Measurements from ENCODE around the gene CAMK1D. TPM values are rescaled to one million over a fixed set of nuclear protein-coding genes. Genes with fewer than 3 reads are reported as not detected.

The CAMK1D gene
- total and polyA plus RNA-seq, 10 of the 15 experiments (the other 5 are each of a cell fraction or from before 2014, with no cell fraction given) = 2.1 to 35.5 (median 14.7) TPM

GRCh38 chr10:12470719-12471118 lies 121.4 kb downstream of the CAMK1D start:
- intact Hi-C loops (cut with micrococcal nuclease; ENCODE audit: unreplicated experiment) = no loop called here
- H3K4me2 ChIP-seq (ENCODE audit: control insufficient read depth, insufficient read depth) = no peak overlapping the region
- H3K4me1 ChIP-seq (ENCODE audit: control insufficient read depth, insufficient read depth, low read length) = peaks cover 17% of the 10 kb centered on the region
- no peak overlapping the region for H2AFZ ChIP-seq (ENCODE audit: control insufficient read depth, low read depth, low read length)
- no peaks in the 10 kb centered on the region for H4K20me1 ChIP-seq (ENCODE audit: control insufficient read depth, insufficient read depth)
- no peaks in the 10 kb centered on the region for H3K36me3 ChIP-seq (ENCODE audit: control insufficient read depth in 2 of 2, insufficient read depth in 2 of 2, low read length in 1 of 2)
- WGBS (ENCODE audit: insufficient coverage, insufficient replicate concordance, low lambda C conversion rate, missing lambda C conversion rate) = 91% methylated on average over 10 of the region's 10 CpGs
- no peak overlapping the region for H3K9ac ChIP-seq (ENCODE audit: control insufficient read depth, insufficient read depth, low read length)
- no peak overlapping the region for H3K4me3 ChIP-seq
- H3K79me2 ChIP-seq (ENCODE audit: control insufficient read depth, insufficient read depth, low read length) = no peaks in the 10 kb centered on the region; the same call in 1 of the 2 replicates
- no peak for TF ChIP-seq YY1 (IDR thresholded peaks at IDR 0.05; ENCODE audit: low read depth, low read length)
- TF ChIP-seq IRF4 (IDR thresholded peaks at IDR 0.05; ENCODE audit: low read depth, low read length) = no peak
- no peak for TF ChIP-seq TBL1XR1 (IDR thresholded peaks at IDR 0.05; ENCODE audit: low read depth, low read length)
- TF ChIP-seq PAX8 (IDR thresholded peaks at IDR 0.05) = no peak
- TF ChIP-seq FOXK2 (IDR thresholded peaks at IDR 0.05) = no peak
- TF ChIP-seq RELA (IDR thresholded peaks at IDR 0.05; ENCODE audit: borderline replicate concordance, partially characterized antibody) = no peak
- no peak for TF ChIP-seq BCL3 (IDR thresholded peaks at IDR 0.05; ENCODE audit: borderline replicate concordance, insufficient read depth, low read depth, low read length, poor library complexity, severe bottlenecking)
- no peak for TF ChIP-seq TAF1 (IDR thresholded peaks at IDR 0.05; ENCODE audit: borderline replicate concordance, low read depth, low read length)
- TF ChIP-seq MYB (IDR thresholded peaks at IDR 0.05; ENCODE audit: borderline replicate concordance, low read depth, low read length) = no peak
- no peak for TF ChIP-seq ZBTB4 (CRISPR knock-in tag; IDR thresholded peaks at IDR 0.05)
- TF ChIP-seq SIN3A (IDR thresholded peaks at IDR 0.05; ENCODE audit: low read depth, low read length) = no peak
- no peak for TF ChIP-seq PAX5 (IDR thresholded peaks at IDR 0.05; ENCODE audit: borderline replicate concordance, low read depth, low read length)
- TF ChIP-seq SKIL (IDR thresholded peaks at IDR 0.05; ENCODE audit: low read depth, poor library complexity, severe bottlenecking) = no peak
- no peak for TF ChIP-seq ZNF207 (IDR thresholded peaks at IDR 0.05; ENCODE audit: borderline replicate concordance)
- TF ChIP-seq SMAD5 (IDR thresholded peaks at IDR 0.05; ENCODE audit: low read depth) = no peak
- H3K9me3 ChIP-seq (replicated peaks; ENCODE audit: control insufficient read depth, insufficient read depth, low read length) = no peaks in the 10 kb centered on the region
- CTCF ChIA-PET = no interaction called here
- in situ Hi-C loops (cut with MboI) = no loop called here
- no peak overlapping the region for H3K27ac ChIP-seq (ENCODE audit: control insufficient read depth, insufficient read depth)
- FAIRE-seq (no peak), DNase-seq (ENCODE audit: low read depth, low spot score) (no peak), ATAC-seq (no peak)
- H3K27me3 ChIP-seq (replicated peaks in 1 of 2; ENCODE audit: control insufficient read depth in 2 of 2, insufficient read depth in 2 of 2, low read length in 1 of 2) = no peaks in the 10 kb centered on the region
- BruUV-seq (replicated peaks) = no TSS peak
- RAD21 ChIA-PET (ENCODE audit: unreplicated experiment) = interaction anchor here (0.6 kb wide), 1 partner anchor 205 kb away, joined by 4 read pairs; no protein-coding TSS in a partner anchor
- POLR2A ChIA-PET = interaction anchor here (0.5 kb wide), 1 partner anchor 88 kb away, joined by 4 read pairs; no protein-coding TSS in a partner anchor
- SMC1A ChIA-PET (ENCODE audit: uncharacterized antibody, unreplicated experiment) = no interaction called here

All from GM12878 (cell line).